HepG2 (cell line): ENCODE data around the gene TAF12. TPM values are rescaled to one million over a fixed set of nuclear protein-coding genes. Genes with fewer than 3 reads are reported as not detected.

Experiments used
- CBFB ChIP-seq: sonication (generic); formaldehyde crosslinking; IDR thresholded peaks from 2 replicates; pipeline ENCODE4 v1.4.0; 2020; ENCODE audit warnings: missing genetic modification reagents
- GTF3A ChIP-seq: sonication (generic); formaldehyde crosslinking; conservative IDR thresholded peaks from 2 replicates; pipeline ENCODE4 v1.4.0; 2020; ENCODE audit warnings: mild to moderate bottlenecking, missing genetic modification reagents
- HDAC1 ChIP-seq: sonication (generic); formaldehyde crosslinking; IDR thresholded peaks from 2 replicates; pipeline ENCODE4 v1.5.1; 2020; ENCODE audit warnings: mild to moderate bottlenecking, missing genetic modification reagents
- HNF1B ChIP-seq: sonication (generic); formaldehyde crosslinking; IDR thresholded peaks from 2 replicates; pipeline ENCODE4 v1.5.1; 2020; ENCODE audit warnings: mild to moderate bottlenecking, moderate library complexity, missing genetic modification reagents
- NR1H2 ChIP-seq: sonication (generic); formaldehyde crosslinking; IDR thresholded peaks from 2 replicates; pipeline ENCODE4 v1.8.1; 2022; ENCODE audit warnings: low read depth, missing genetic modification reagents, borderline replicate concordance
- NR2F2 ChIP-seq: IDR thresholded peaks from 2 replicates; pipeline ENCODE4 v1.6.1; 2012; ENCODE audit warnings: low read depth, inconsistent platforms, borderline replicate concordance
- PAXIP1 ChIP-seq: sonication (generic); formaldehyde crosslinking; conservative IDR thresholded peaks from 2 replicates; pipeline ENCODE4 v1.4.0; 2020; ENCODE audit warnings: mild to moderate bottlenecking, missing genetic modification reagents, moderate library complexity
- POGK ChIP-seq: sonication (generic); formaldehyde crosslinking; conservative IDR thresholded peaks from 2 replicates; pipeline ENCODE4 v1.8.0; 2022; ENCODE audit warnings: mild to moderate bottlenecking, moderate library complexity, missing genetic modification reagents
- POGZ ChIP-seq: sonication (generic); formaldehyde crosslinking; IDR thresholded peaks from 2 replicates; pipeline ENCODE4 v1.4.0; 2020; ENCODE audit warnings: mild to moderate bottlenecking, missing genetic modification reagents
- TARDBP ChIP-seq: sonication (generic); formaldehyde crosslinking; IDR thresholded peaks from 2 replicates; pipeline ENCODE4 v1.8.0; 2022; ENCODE audit warnings: mild to moderate bottlenecking, missing genetic modification reagents
- ZBTB33 ChIP-seq: sonication (generic); formaldehyde crosslinking; IDR thresholded peaks from 2 replicates; pipeline ENCODE4 v1.4.0; 2020; ENCODE audit warnings: missing genetic modification reagents
- ZNF20 ChIP-seq: sonication (generic); formaldehyde crosslinking; IDR thresholded peaks from 2 replicates; pipeline ENCODE4 v1.4.0; 2020; ENCODE audit warnings: mild to moderate bottlenecking, moderate library complexity, missing genetic modification reagents
- ZNF235 ChIP-seq: sonication (generic); formaldehyde crosslinking; IDR thresholded peaks from 2 replicates; pipeline ENCODE4 v1.8.1; 2023; ENCODE audit warnings: mild to moderate bottlenecking, missing genetic modification reagents, borderline replicate concordance
- ZNF512B ChIP-seq: sonication (generic); formaldehyde crosslinking; IDR thresholded peaks from 2 replicates; pipeline ENCODE4 v1.5.1; 2020; ENCODE audit warnings: missing genetic modification reagents, mild to moderate bottlenecking, borderline replicate concordance
- polyA plus RNA-seq, 8 experiments: library from polyadenylated mRNA; depleted of rRNA in 3 of 8; stranded (reverse) in 7 of 8; unstranded in 1 of 8; fragments of >200 nt; fragmentation: Illumina TruSeq in 4 of 8; extraction: Trizol in 4 of 8; gene quantifications; 2 replicates each; pipeline versions ENCODE4 v1.2.1 to v1.2.3, GENCODE V29; 2011 to 2016; ENCODE audit warnings: low read depth in 4 of 8, missing spikeins in 1 of 8, mixed read lengths in 1 of 8; ENCODE audit not compliant: insufficient read depth in 1 of 8
- total RNA-seq, 5 experiments: library from RNA; depleted of rRNA; stranded (reverse); fragments of >200 nt; fragmentation: Illumina TruSeq; extraction: Trizol; gene quantifications; 2 replicates each; pipeline ENCODE4 v1.2.3, GENCODE V29; 2016; ENCODE audit warnings: low read depth in 1 of 5

The TAF12 gene
- total and polyA plus RNA-seq, 2 of the 13 experiments (the other 11 are each of a cell fraction or from before 2014, with no cell fraction given) = 16.3 to 17.1 TPM

- TF ChIP-seq PAXIP1 (CRISPR knock-in tag) (peak; percentile 91), POGK (CRISPR knock-in tag) (no peak), ZNF20 (CRISPR knock-in tag) (no peak), HDAC1 (CRISPR knock-in tag) (peak; percentile 11; the same call in 1 of the 2 replicates), CBFB (CRISPR knock-in tag) (no peak), NR1H2 (CRISPR knock-in tag) (no peak), GTF3A (no peak), NR2F2 (no peak), ZNF235 (CRISPR knock-in tag) (no peak), HNF1B (peak; percentile 61; the same call in 1 of the 2 replicates), ZNF512B (CRISPR knock-in tag) (no peak), TARDBP (peak; percentile 32; the same call in 1 of the 2 replicates), ZBTB33 (CRISPR knock-in tag) (no peak), POGZ (CRISPR knock-in tag) (peak; percentile 49; the same call in 1 of the 2 replicates)
Observed at GRCh38 chr1:28591708-28592320, 51.1 kb downstream of the TAF12 start, which contains the start of gene RAB42 (continued).
